GM12875 (cell line): ENCODE results near the gene SLC6A16.

Source experiments
- H3K4me3 ChIP-seq: one replicate; pipeline ENCODE4 v1.5.1; 2011; ENCODE audit warnings: low read depth, low read length, control low read depth
- TF ChIP-seq, protein P1 (sequence below): IDR thresholded peaks from 2 replicates; pipeline ENCODE4 v1.5.1; 2011; ENCODE audit warnings: low read depth, mild to moderate bottlenecking, control low read depth, inconsistent platforms, low read length, moderate library complexity, borderline replicate concordance; ENCODE audit not compliant: insufficient read depth

Gene SLC6A16

DNA sequence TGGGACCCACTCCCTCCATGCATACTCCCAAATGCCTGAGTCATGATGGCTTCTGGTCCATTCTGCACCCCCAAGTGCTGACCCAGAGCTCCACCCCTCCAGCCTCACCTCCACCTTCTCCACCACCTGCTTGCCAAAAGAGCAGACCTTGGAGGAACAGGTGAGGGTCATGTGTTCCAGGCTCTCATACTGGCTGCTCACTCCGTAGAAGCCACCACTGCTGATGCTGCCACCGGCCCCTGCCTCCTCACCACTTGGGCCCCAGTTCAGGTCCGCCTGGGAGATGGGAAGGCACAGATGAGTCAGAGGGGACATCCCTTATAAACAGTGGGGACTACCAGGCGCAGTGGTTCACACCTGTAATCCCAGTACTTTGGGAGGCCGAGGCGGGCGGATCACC lies 18.1 kb upstream of the SLC6A16 start:
- TF ChIP-seq, protein P1, sequence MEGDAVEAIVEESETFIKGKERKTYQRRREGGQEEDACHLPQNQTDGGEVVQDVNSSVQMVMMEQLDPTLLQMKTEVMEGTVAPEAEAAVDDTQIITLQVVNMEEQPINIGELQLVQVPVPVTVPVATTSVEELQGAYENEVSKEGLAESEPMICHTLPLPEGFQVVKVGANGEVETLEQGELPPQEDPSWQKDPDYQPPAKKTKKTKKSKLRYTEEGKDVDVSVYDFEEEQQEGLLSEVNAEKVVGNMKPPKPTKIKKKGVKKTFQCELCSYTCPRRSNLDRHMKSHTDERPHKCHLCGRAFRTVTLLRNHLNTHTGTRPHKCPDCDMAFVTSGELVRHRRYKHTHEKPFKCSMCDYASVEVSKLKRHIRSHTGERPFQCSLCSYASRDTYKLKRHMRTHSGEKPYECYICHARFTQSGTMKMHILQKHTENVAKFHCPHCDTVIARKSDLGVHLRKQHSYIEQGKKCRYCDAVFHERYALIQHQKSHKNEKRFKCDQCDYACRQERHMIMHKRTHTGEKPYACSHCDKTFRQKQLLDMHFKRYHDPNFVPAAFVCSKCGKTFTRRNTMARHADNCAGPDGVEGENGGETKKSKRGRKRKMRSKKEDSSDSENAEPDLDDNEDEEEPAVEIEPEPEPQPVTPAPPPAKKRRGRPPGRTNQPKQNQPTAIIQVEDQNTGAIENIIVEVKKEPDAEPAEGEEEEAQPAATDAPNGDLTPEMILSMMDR, result no peak
- H3K4me3 ChIP-seq, result no peak overlapping the region

DNA sequence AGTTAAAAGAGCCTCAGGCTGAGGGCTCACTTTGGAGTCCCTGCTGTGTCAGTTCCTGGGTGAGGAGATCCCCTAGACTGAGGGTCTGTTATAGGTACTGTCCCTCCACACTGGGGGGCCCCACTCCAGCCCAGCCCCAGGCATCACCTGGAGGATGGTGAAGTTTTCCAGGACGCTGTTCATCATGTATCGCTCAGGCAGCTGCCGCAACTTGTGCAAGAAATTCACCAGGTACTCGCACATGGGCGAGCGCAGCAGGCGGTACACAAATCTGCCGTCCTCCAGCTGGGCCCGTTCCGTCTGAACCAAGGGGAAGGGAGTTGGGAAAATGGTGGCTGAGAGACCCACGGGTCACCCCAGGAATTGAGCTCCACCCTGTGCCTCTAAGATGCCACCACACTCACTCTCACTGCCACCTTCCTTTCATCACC lies 17.3 kb upstream of the SLC6A16 start:
- TF ChIP-seq, protein P1, result no peak
- no peak overlapping the region for H3K4me3 ChIP-seq

DNA sequence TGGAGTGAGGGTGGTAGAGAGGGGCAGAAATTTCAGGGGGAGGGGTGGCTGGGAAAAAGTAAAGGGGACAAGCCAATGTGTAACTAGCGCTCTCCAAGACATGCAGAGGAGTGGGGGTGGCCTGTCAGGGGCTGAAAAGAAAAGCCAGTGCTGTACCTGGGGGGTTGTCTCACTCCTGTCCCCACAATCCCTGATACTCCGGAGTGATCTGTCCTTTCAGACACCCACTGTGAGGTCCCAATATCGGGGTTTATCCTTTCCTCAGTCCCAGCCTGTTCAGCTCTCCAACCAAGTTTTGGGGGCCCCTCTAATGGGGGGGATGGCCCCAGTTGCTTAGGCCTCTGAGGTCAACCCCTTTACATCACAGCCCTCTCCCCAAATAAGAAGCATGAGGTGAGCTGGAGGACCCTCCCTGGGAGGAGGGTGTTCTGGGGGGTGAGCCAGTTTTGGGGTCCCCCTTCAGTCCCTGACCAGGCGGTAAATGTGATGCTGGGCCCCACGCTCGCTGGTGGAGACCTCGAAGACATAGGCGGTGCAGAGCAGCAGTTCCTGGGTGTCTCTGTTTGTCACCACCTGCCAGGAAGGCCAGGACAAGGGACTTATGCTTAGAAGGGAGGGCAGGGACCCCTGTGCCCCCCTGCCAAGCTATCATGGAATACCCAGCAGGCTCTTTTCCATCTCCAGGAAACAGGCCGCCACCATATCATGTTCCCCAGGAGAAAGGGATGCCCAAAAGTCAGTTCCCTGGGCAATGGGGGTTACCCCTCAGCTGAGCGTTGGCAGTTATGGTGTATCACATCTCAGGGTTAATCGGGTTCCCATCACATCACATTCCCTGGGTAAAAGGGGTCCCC lies 16.1 kb upstream of the SLC6A16 start:
- H3K4me3 ChIP-seq, result no peak overlapping the region
- TF ChIP-seq, protein P1, result no peak

DNA sequence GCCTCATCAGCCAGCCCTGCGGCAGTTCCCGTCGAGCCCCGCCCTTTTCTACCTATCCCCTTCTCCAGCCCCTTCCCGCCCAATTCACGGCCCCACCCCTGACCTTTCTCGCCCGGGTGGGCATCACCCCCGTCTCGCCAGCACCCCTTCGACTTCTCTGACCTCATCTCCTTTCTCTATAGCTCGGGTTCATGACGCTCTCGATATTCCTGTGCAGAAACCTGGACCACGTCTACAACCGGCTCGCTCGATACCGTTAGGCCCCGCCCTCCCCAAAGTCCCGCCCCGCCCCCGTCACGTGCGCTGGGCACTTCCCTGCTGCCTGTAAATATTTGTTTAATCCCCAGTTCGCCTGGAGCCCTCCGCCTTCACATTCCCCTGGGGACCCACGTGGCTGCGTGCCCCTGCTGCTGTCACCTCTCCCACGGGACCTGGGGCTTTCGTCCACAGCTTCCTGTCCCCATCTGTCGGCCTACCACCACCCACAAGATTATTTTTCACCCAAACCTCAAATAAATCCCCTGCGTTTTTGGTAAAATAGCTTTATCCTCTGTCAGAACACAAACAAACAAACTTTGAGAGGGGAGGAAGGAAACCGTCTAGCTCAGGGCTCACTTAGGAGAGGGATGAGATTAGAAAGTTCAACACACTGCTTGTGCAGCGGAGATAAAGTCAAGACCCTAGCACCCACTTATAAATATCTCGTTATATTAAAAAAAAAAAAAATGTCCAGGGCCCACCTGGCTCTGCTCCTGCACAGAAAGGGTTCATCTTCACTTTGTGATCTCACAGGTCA lies 15.3 kb upstream of the SLC6A16 start:
- TF ChIP-seq, protein P1, result no peak
- H3K4me3 ChIP-seq, result peak overlapping the region; percentile 16

DNA sequence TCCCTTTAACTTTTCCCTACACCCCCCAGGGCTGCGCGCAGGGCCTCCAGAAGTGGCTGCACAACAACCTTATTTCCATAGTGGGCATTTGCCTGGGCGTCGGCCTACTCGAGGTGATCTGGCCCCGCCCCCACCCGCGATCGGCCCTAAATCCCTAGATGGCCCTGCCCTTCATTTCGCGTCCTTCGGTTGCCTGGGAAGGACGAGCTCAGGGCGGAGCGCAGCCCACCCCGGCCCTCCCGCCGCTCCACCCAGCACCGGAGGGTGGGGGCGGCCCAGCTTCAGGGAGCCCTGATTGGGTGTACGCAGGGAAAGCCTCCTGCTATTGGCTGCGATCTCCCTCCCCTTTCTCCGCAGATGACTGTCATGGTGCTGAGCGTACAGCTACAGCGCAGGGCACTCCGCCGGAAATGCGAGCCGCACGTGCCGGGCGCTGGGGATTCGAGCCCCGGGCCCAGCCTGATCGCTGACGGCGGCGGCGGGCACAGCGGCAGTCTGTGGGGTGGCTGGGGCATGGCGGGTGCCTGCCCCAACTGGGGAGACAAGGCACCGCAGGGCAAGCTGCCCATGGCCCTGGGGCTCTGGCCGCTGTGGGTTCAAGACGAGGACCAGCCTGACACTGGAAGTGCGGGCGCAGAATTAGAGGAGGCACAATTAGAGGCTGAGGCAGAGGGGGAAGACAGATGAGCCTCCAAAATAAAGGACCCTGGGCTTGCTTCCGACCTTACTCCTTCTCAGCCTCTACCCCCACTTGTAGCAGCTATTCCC lies 14.5 kb upstream of the SLC6A16 start:
- TF ChIP-seq, protein P1, result no peak

DNA sequence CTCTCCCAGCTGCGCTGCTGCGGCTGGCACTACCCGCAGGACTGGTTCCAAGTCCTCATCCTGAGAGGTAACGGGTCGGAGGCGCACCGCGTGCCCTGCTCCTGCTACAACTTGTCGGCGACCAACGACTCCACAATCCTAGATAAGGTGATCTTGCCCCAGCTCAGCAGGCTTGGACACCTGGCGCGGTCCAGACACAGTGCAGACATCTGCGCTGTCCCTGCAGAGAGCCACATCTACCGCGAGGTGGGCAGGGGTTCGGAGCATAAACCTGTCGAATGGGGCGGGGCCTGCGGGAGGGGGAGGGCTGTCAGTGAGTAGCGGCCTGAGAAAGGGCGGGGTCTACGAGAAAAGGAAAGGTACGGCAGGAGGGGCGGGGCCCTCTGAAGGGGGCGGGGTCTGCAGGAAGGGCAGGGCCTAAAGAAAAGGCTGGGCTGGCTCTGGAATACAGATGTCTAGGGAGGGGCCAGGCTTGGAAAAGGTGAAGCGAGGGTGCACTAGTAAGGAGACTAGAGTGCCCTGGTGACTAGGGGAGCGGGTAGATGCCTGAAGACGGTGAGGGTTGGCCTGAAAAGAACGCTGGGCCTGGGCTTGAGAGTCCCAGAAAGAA lies 13.8 kb upstream of the SLC6A16 start:
- TF ChIP-seq, protein P1, result no peak
- H3K4me3 ChIP-seq, result no peak overlapping the region

More for the DNA sequence above, 14.5 kb upstream of the SLC6A16 start:
- peak overlapping the region; percentile 16 for H3K4me3 ChIP-seq
